GM21723 (cell line): Measurements from ENCODE around the gene CAMTA1.

ENCODE experiments used
- ATAC-seq: cut with Tn5 transposase; IDR thresholded peaks from one replicate; pipeline ENCODE4 v1.9.1; 2021; ENCODE audit warnings: mild to moderate bottlenecking, moderate library complexity; ENCODE audit not compliant: unreplicated experiment

The CAMTA1 gene

GRCh38 chr1:7476861-7477547 is 691.8 kb downstream of the CAMTA1 start:
- ATAC-seq, result no peak

- ATAC-seq, result no peak
These were observed 692.3 kb downstream of the CAMTA1 start for GRCh38 chr1:7477593-7477992.

GRCh38 chr1:7478142-7478790 is 693.0 kb downstream of the CAMTA1 start:
- no peak for ATAC-seq

- no peak for ATAC-seq
These were observed 693.7 kb downstream of the CAMTA1 start for GRCh38 chr1:7478809-7479499.

DNA sequence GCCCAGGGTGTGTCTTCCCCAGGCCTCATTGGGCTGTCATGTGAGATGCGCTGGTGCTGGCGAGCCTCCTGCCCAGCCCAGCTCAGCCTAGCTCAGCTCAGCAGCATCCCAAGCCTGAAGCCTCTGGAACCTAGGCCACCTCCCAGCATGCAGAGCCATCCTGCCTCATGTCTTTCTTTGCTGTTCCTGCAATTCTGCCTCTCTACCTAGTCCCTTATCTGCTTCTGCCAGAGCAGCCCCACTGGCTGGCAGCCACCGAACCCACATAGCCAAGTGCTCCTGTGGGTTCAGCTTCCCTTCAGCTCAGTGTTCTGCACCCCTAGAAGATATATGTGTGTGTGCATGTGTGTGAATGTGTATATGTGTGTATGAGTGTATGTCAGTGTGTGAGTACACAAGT is 694.3 kb downstream of the CAMTA1 start:
- ATAC-seq, result no peak

DNA sequence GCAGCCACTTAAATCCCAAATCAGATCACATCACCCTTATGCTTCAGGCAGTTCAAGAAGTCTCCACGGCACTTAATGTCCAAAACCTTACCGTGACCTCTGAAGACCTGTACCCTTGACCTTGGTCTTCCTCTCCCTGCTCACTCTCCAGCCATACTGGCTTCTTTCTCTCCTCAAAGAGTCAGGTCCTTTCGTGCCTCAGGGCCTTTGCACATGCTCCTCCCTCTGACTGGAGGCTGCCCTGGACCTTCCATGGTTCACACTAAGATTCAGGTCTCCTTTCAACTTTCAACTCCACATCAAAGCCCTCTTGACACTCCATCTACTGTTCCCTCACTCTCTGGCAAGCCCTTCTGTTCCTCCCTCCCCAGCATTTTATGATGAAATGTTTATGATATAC is 695.9 kb downstream of the CAMTA1 start:
- no peak for ATAC-seq

DNA sequence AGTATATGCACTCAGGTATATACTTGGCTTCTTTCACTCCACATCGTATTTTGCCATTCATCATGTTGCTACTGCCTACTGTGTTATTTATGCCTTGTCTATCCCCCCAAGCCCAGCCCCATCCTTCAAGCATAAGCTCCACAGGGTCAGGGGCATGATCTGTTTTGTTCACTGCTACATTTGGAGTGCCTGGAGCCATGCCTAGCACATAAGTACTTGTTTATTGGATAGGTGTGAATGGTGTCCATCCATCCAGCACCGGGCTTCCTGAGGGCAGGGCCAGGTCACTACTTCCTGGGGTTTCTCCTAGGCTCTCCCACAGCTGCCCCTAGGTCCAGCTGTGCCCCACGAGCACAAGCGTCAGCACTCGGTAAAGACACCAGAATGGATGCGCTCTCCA is 696.8 kb downstream of the CAMTA1 start:
- no peak for ATAC-seq

DNA sequence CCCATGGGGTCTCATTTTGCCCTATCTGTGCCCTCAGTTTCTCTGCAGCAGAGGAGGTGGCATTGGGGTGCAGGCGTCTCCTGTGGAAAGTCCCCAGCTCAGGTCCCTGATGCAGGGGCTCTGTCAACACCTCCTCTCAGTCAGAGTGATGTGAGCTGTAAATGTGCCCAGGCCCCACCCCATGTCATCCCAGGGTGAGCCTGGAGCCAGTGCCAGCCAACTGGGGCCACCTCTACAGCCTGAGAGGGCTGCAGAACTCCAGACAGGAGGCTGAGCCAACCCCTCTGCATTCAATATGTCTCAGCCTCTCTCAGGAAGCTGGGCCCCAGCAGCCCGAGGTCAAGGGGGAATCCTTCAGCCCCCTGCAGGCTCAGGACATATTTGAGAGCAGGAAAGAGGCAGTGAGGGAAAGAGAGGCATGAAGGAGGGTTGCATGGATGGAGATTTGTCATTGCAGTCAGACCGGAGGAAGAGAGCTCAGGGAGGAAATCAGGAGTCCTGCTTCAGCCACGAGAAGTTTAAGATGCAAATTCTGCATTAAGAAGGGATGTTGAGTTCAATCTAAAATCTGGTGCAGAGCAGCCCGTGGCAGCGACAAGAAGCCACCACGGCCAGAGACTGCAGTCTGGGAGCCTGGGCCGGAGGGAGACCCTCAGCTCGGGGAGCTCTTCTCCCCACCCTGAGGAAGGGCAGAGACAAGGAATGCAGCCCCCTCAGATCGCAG is 697.7 kb downstream of the CAMTA1 start:
- ATAC-seq, result no peak

GRCh38 chr1:7483634-7484383 is 698.6 kb downstream of the CAMTA1 start:
- ATAC-seq, result no peak

GRCh38 chr1:7485086-7485780 is 700.0 kb downstream of the CAMTA1 start:
- ATAC-seq, result no peak

DNA sequence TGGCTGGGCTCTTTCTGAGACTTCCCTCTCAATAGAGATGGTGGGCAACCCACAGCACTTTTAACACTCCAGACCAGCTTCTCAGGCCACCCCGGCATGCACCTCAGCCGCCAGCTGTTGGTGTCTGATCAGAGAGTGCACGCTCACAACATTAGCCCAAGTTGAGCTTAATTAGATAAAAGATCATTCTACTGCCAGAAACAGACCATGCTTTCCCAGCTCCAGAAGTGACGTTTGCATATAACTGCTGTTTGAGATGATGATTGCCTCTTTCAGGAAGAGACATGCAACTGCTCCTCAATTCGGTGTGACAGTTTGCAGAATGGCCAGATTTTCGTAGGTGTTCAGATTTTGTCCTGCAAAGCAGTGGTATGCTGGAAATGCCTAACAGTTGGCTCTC is 700.6 kb downstream of the CAMTA1 start:
- ATAC-seq, result no peak

DNA sequence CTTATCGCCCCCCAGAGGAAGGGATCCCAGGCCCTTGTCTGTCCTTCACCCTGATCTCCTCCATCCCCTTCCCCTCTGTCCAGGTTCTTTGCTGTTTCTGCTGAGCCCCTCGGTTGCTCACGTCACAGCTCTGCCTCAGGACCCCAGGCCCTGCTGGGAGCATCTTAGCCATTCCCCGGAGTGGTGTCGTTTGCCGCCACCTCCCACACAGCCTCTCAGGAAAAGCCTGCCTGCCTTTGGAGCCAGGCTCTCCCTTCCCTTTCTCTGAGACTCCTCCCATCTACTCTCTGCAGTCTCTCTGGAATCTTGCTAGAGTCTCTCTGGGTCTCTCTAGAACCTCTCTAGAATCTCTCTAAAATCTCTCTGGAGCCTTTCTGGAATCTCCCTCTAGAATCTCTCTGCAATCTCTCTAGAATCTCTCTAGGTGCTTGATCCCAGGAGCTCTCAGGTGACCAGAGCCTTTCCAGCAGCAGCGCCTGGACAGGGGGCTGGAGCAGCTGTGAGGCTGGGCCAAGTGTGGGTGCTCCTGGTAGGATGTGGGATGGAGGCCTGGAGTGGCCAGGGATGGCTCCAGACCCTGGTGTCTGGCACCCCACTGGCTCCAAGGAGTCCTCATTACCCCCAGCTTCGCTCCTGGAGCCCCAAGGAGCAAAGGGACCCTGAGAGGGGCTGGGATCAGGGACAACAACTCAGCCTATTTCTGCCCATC is 702.7 kb downstream of the CAMTA1 start:
- no peak for ATAC-seq

DNA sequence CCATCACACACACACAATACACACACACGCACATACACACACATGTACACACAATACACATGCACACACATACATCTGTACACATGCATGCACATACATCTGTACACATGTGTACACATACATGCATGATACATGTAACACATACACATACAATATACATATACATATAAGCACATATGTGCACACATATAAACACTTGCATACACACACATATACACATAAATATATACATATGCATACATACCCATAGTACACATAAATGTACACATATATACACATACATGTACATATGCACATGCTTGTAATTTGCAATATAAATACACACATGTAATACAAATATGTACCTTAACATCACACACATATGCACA is 703.2 kb downstream of the CAMTA1 start:
- ATAC-seq, result no peak

DNA sequence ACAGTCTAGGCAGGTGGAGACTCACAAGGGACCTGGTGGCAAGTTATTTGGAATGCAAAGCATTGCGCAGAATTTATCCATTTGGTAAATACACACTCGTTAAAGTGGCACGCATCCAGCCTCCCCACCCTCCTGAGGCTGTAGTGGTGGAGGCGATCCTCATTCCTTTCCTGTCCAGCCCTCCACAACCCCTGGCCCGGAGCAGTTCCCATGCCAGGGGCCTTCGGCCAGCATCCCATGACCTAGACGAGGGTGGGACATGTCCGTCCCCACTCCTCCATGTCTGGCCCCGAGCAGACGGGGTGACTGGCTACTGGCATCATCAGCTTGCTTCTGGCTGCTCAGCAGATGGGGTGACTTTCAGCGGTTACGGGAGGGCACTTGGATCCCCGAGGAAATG is 704.3 kb downstream of the CAMTA1 start:
- no peak for ATAC-seq

GRCh38 chr1:7490576-7490975 is 705.3 kb downstream of the CAMTA1 start:
- no peak for ATAC-seq

DNA sequence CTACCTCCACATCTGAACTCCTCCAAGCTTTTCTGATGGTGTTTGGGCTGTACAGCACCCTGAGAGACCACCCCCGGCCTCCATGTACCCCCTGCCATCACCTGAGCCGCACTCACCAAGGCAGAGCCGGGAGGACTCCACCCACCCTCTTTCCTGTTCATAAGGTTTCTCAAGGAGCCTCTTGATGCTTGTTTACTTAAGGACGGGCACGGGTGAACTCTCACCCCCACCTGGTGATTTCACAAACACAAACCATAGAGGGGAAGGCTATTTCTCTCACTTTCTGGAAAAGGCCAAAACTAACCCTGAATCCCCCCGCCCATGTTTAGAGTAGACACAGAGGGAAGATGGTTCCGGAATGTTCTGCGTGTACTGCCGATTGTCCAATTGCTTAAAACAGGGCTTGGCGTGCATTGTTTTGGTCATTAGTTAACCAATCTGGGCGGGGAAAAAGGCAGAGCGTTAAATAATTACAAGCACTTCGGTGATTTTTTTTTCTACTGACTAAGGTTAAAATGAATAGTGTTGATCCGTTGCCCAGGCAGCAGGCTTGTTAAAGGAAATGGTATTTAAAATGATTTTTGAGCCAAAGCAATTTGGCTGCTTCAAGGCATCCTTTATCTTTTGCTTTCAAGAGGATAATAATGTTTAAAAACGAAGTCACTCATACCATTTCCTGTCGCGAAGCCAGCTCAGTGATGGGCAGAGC is 706.0 kb downstream of the CAMTA1 start:
- ATAC-seq, result no peak

DNA sequence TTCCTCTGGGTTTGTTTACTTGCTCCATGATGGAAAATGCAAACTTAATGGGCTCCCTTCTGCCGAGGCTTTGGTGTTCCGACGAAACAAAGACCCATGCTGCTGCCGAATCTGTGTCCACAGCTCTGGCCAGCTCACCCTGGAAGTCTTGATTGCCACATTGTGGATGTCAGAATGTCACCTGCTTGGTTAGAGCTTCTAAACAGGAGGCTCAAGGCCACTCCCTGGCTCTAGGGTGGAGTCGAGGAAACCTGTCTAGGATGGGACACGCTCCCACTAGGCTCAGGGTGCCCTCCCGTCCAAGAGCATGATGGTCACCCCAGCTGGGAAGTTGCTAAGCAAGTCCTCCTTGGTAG is 706.5 kb downstream of the CAMTA1 start:
- no peak for ATAC-seq

GRCh38 chr1:7493711-7494454 is 708.6 kb downstream of the CAMTA1 start:
- no peak for ATAC-seq
